ENCODE measurements around the gene ATP7B.

ATP7B gene

GRCh38 chr13:51894239-51894638, 117.0 kb downstream of the ATP7B start:
- H3K4me3 ChIP-seq (ENCODE audit: control insufficient read depth, low read depth, low read length): no peak overlapping the region
- no peak for TF ChIP-seq CTCF (conservative IDR thresholded peaks at IDR 0.05; ENCODE audit: control insufficient read depth, insufficient read depth, low read depth, low read length)
- DNase-seq (ENCODE audit: low read depth): no peak

GRCh38 chr13:51892657-51893056, 118.6 kb downstream of the ATP7B start:
- DNase-seq (ENCODE audit: low read depth): no peak
- TF ChIP-seq CTCF (conservative IDR thresholded peaks at IDR 0.05; ENCODE audit: control insufficient read depth, insufficient read depth, low read depth, low read length): no peak
- H3K4me3 ChIP-seq (ENCODE audit: control insufficient read depth, low read depth, low read length): no peak overlapping the region

GRCh38 chr13:51887468-51887867, 123.8 kb downstream of the ATP7B start:
- H3K4me3 ChIP-seq (ENCODE audit: control insufficient read depth, low read depth, low read length): no peak overlapping the region
- DNase-seq (ENCODE audit: low read depth): no peak
- TF ChIP-seq CTCF (conservative IDR thresholded peaks at IDR 0.05; ENCODE audit: control insufficient read depth, insufficient read depth, low read depth, low read length): no peak

- no peak for DNase-seq (ENCODE audit: low read depth)
- TF ChIP-seq CTCF (conservative IDR thresholded peaks at IDR 0.05; ENCODE audit: control insufficient read depth, insufficient read depth, low read depth, low read length): no peak
- H3K4me3 ChIP-seq (ENCODE audit: control insufficient read depth, low read depth, low read length): no peak overlapping the region
Measured at GRCh38 chr13:51885651-51886050, 125.6 kb downstream of the ATP7B start.

- H3K4me3 ChIP-seq (ENCODE audit: control insufficient read depth, low read depth, low read length): no peak overlapping the region
- TF ChIP-seq CTCF (conservative IDR thresholded peaks at IDR 0.05; ENCODE audit: control insufficient read depth, insufficient read depth, low read depth, low read length): no peak
- DNase-seq (ENCODE audit: low read depth): no peak
Measured at GRCh38 chr13:51883226-51883600, 128.0 kb downstream of the ATP7B start.
